GM23338 (cell line): ENCODE results near the gene SIVA1. TPM values are rescaled to one million over a fixed set of nuclear protein-coding genes. Genes with fewer than 3 reads are reported as not detected.

ENCODE experiments used
- ATAC-seq: fragments of 200-7000 bp; cut with Tn5 transposase; 3 replicates; pipeline ENCODE4 v1.9.1; 2020
- DNase-seq: peaks from one replicate; pipeline ENCODE4 v3.0.0-alpha.2; 2015; ENCODE audit warnings: low spot score
- H2AFZ ChIP-seq: fragments of 200-600 bp; sonication (generic); 2 replicates; pipeline ENCODE4 v1.8.0; 2016; ENCODE audit warnings: antibody characterized with exemption, mild to moderate bottlenecking, moderate library complexity
- H3F3A ChIP-seq: fragments of 200-600 bp; sonication (generic); replicated peaks from 2 replicates; pipeline ENCODE4 v1.8.0; 2017; ENCODE audit warnings: antibody characterized with exemption, mixed run types, low read depth
- H3K27ac ChIP-seq: fragments of 200-600 bp; sonication (generic); 2 replicates; pipeline ENCODE4 v1.6.1; 2016; ENCODE audit warnings: low read depth
- H3K27me3 ChIP-seq: fragments of 200-600 bp; sonication (generic); 2 replicates; pipeline ENCODE4 v1.8.0; 2016; ENCODE audit warnings: mild to moderate bottlenecking, mixed run types, moderate library complexity; ENCODE audit not compliant: insufficient read depth
- H3K36me3 ChIP-seq: fragments of 200-600 bp; sonication (generic); 2 replicates; pipeline ENCODE4 v1.8.0; 2016; ENCODE audit warnings: mild to moderate bottlenecking; ENCODE audit not compliant: insufficient read depth
- H3K4me1 ChIP-seq: fragments of 200-600 bp; sonication (generic); 2 replicates; pipeline ENCODE4 v1.8.0; 2016; ENCODE audit warnings: mild to moderate bottlenecking, moderate library complexity; ENCODE audit not compliant: insufficient read depth
- H3K4me2 ChIP-seq: fragments of 200-600 bp; sonication (generic); 2 replicates; pipeline ENCODE4 v1.7.1; 2017; ENCODE audit warnings: mixed run types
- H3K4me3 ChIP-seq: fragments of 200-600 bp; sonication (generic); 2 replicates; pipeline ENCODE4 v1.6.1; 2016; ENCODE audit warnings: mixed run types
- H3K79me2 ChIP-seq: fragments of 200-600 bp; sonication (generic); replicated peaks from 2 replicates; pipeline ENCODE4 v1.8.0; 2017; ENCODE audit warnings: mild to moderate bottlenecking; ENCODE audit not compliant: insufficient read depth
- H3K9me2 ChIP-seq: fragments of 200-600 bp; sonication (generic); 2 replicates; pipeline ENCODE4 v1.8.0; 2017; ENCODE audit not compliant: insufficient read depth
- H4K20me1 ChIP-seq: fragments of 200-600 bp; sonication (generic); replicated peaks from 2 replicates; pipeline ENCODE4 v1.8.0; 2017; ENCODE audit warnings: mild to moderate bottlenecking; ENCODE audit not compliant: insufficient read depth
- H3K27ac Mint-ChIP-seq: 2 replicates; pipeline ENCODE4 v1.8.0; 2020; ENCODE audit warnings: inconsistent platforms, mild to moderate bottlenecking, moderate library complexity, mixed read lengths
- H3K27me3 Mint-ChIP-seq: 3 replicates; pipeline ENCODE4 v1.8.0; 2022; ENCODE audit warnings: low read depth, mild to moderate bottlenecking, moderate library complexity, mixed read lengths, inconsistent platforms; ENCODE audit not compliant: insufficient read depth, poor library complexity
- H3K36me3 Mint-ChIP-seq: 3 replicates; pipeline ENCODE4 v1.8.0; 2021; ENCODE audit warnings: low read depth, mild to moderate bottlenecking, inconsistent platforms, moderate library complexity, mixed read lengths
- H3K4me1 Mint-ChIP-seq: 3 replicates; pipeline ENCODE4 v1.8.0; 2020; ENCODE audit warnings: mild to moderate bottlenecking, inconsistent platforms, mixed read lengths
- H3K4me3 Mint-ChIP-seq: 3 replicates; pipeline ENCODE4 v1.8.0; 2021; ENCODE audit warnings: moderate library complexity, mild to moderate bottlenecking, inconsistent platforms, mixed read lengths
- H3K9me3 Mint-ChIP-seq: 3 replicates; pipeline ENCODE4 v1.8.0; 2020; ENCODE audit warnings: moderate library complexity, mild to moderate bottlenecking, inconsistent platforms, mixed read lengths
- CREB1 ChIP-seq: fragments of 250-450 bp; sonication (Bioruptor Pico); IDR thresholded peaks from 2 replicates; pipeline ENCODE4 v1.5.0; 2020; ENCODE audit warnings: low read depth, mild to moderate bottlenecking, moderate library complexity
- CTCF ChIP-seq, 2 experiments: fragments of 200-600 bp in 1 of 2; sonication (generic) in 1 of 2; conservative IDR thresholded peaks; 2 replicates each; pipeline versions ENCODE4 v1.5.1 to v1.6.1; 2016 to 2017; ENCODE audit warnings: antibody characterized with exemption in 2 of 2, low read depth in 2 of 2, mild to moderate bottlenecking in 2 of 2, moderate library complexity in 1 of 2
- ETS1 ChIP-seq: IDR thresholded peaks from 2 replicates; pipeline ENCODE4 v1.6.1; 2016; ENCODE audit warnings: antibody characterized with exemption
- EZH2 ChIP-seq: fragments of 200-600 bp; sonication (generic); IDR thresholded peaks from one replicate; pipeline ENCODE4 v1.8.0; 2017; ENCODE audit warnings: antibody characterized with exemption, mild to moderate bottlenecking, low read depth; ENCODE audit not compliant: unreplicated experiment
- EZH2phosphoT487 ChIP-seq: fragments of 200-600 bp; sonication (generic); IDR thresholded peaks from one replicate; pipeline ENCODE4 v1.8.1; 2018; ENCODE audit warnings: antibody characterized with exemption; ENCODE audit not compliant: unreplicated experiment
- JUNB ChIP-seq: IDR thresholded peaks from one replicate; pipeline ENCODE4 v1.6.1; 2016; ENCODE audit warnings: antibody characterized with exemption; ENCODE audit not compliant: unreplicated experiment
- NANOG ChIP-seq: IDR thresholded peaks from 2 replicates; pipeline ENCODE4 v1.6.1; 2016; ENCODE audit warnings: antibody characterized with exemption, borderline replicate concordance
- POLR2AphosphoS5 ChIP-seq: IDR thresholded peaks from 2 replicates; pipeline ENCODE4 v1.6.1; 2016; ENCODE audit warnings: antibody characterized with exemption, low read depth
- REST ChIP-seq: IDR thresholded peaks from one replicate; pipeline ENCODE4 v1.6.1; 2018; ENCODE audit warnings: antibody characterized with exemption; ENCODE audit not compliant: unreplicated experiment
- STAT1 ChIP-seq: IDR thresholded peaks from one replicate; pipeline ENCODE4 v1.6.1; 2016; ENCODE audit warnings: antibody characterized with exemption; ENCODE audit not compliant: unreplicated experiment
- ZNF114 ChIP-seq: fragments of 250-450 bp; sonication (Bioruptor Pico); IDR thresholded peaks from 2 replicates; pipeline ENCODE4 v1.5.0; 2020; ENCODE audit warnings: mild to moderate bottlenecking, moderate library complexity
- ZNF331 ChIP-seq: fragments of 250-450 bp; sonication (Bioruptor Pico); IDR thresholded peaks from 2 replicates; pipeline ENCODE4 v1.5.0; 2020; ENCODE audit warnings: low read depth, mild to moderate bottlenecking, moderate library complexity
- ZNF462 ChIP-seq: fragments of 250-450 bp; sonication (Bioruptor Pico); IDR thresholded peaks from 2 replicates; pipeline ENCODE4 v1.5.0; 2020; ENCODE audit warnings: mild to moderate bottlenecking, moderate library complexity
- polyA plus RNA-seq: library from polyadenylated mRNA; unstranded; fragments of >200 nt; fragmentation: Nextera tagmentation; extraction: Ambion mirVana; gene quantifications from 2 replicates; pipeline ENCODE4 v1.2.1, GENCODE V29; 2016
- total RNA-seq: library from RNA; depleted of rRNA; stranded (reverse); fragments of >200 nt; shearing (Covaris generic); gene quantifications from 2 replicates; pipeline ENCODE4 v1.2.3, GENCODE V29; 2014

SIVA1 gene
- total and polyA plus RNA-seq, 2 experiments from 2014 or later, result 215 to 392 TPM

GRCh38 chr14:104751539-104752422 lies 1.2 kb upstream of the SIVA1 start:
- Histone ChIP-seq H3F3A (no peaks in the 10 kb centered on the region), H4K20me1 (peaks cover 11% of the 10 kb centered on the region), H3K36me3 (peaks cover 5% of the 10 kb centered on the region; the same call in 1 of the 2 replicates), H3K27ac (peak overlapping the region; percentile 56; the same call in 1 of the 2 replicates), H2AFZ (peak overlapping the region; percentile 91; the same call in 1 of the 2 replicates), H3K4me3 (peak overlapping the region; percentile 93), H3K4me1 (peaks cover 6% of the 10 kb centered on the region; the same call in 1 of the 2 replicates), H3K4me2 (peak overlapping the region; percentile 64), H3K27me3 (no peaks in the 10 kb centered on the region), H3K9me2 (no peaks in the 10 kb centered on the region), H3K79me2 (peaks cover 27% of the 10 kb centered on the region)
- ATAC-seq (no peak), DNase-seq (no peak)
- no peak overlapping the region for H3K27ac Mint-ChIP-seq
- peaks cover 28% of the 10 kb centered on the region for H3K27me3 Mint-ChIP-seq
- peaks cover 17% of the 10 kb centered on the region for H3K4me1 Mint-ChIP-seq
- H3K36me3 Mint-ChIP-seq, result peaks cover 43% of the 10 kb centered on the region
- no peak for TF ChIP-seq JUNB
- TF ChIP-seq REST, result no peak
- no peak for TF ChIP-seq ZNF331 (CRISPR knock-in tag)
- TF ChIP-seq ZNF462 (CRISPR knock-in tag), result no peak
- no peak for TF ChIP-seq CTCF (conservative IDR thresholded peaks at IDR 0.05; ENCODE audit: low read depth in 2 of 2)
- no peak for TF ChIP-seq EZH2phosphoT487
- no peak for TF ChIP-seq POLR2AphosphoS5
- TF ChIP-seq NANOG, result no peak
- no peak for TF ChIP-seq ZNF114 (CRISPR knock-in tag)
- no peak for TF ChIP-seq ETS1
- no peak for TF ChIP-seq STAT1
- no peak for TF ChIP-seq EZH2
- TF ChIP-seq CREB1 (CRISPR knock-in tag), result no peak
- H3K9me3 Mint-ChIP-seq, result peaks cover 27% of the 10 kb centered on the region
- H3K4me3 Mint-ChIP-seq, result peak overlapping the region; percentile 86; the same call in 2 of the 3 replicates
